Upper lobe of left lung (tissue), 6 donors: ENCODE measurements around the gene DENND1C. TPM values are rescaled to one million over a fixed set of nuclear protein-coding genes. Genes with fewer than 3 reads are reported as not detected.

ENCODE experiments used
- ATAC-seq, 2 donors: fragments of 200-7000 bp; cut with Tn5 transposase; one replicate each; pipeline ENCODE4 v1.9.1; 2022; ENCODE audit warnings: mild to moderate bottlenecking in 2 of 2, moderate library complexity in 2 of 2; ENCODE audit not compliant: low FRiP score in 2 of 2
- DNase-seq, 2 donors: peaks; one replicate each; pipeline ENCODE4 v3.0.0-alpha.2; 2019 to 2020
- H3K27ac ChIP-seq, 4 donors: fragments of 200-600 bp; sonication (generic); one replicate each; pipeline ENCODE4 v1.5.1; 2016 to 2019
- H3K27me3 ChIP-seq, 4 donors: fragments of 200-600 bp; sonication (generic); one replicate each; pipeline ENCODE4 v1.5.1; 2017 to 2019
- H3K36me3 ChIP-seq, 4 donors: fragments of 200-600 bp; sonication (generic); one replicate each; pipeline ENCODE4 v1.5.1; 2016 to 2019
- H3K4me1 ChIP-seq, 4 donors: fragments of 200-600 bp; sonication (generic); one replicate each; pipeline ENCODE4 v1.5.1; 2018 to 2019
- H3K4me3 ChIP-seq, 4 donors: fragments of 200-600 bp; sonication (generic); one replicate each; pipeline ENCODE4 v1.5.1; 2017 to 2019; ENCODE audit warnings: mild to moderate bottlenecking in 2 of 4, moderate library complexity in 1 of 4
- H3K9me3 ChIP-seq, 4 donors: fragments of 200-600 bp; sonication (generic); one replicate each; pipeline ENCODE4 v1.5.1; 2018 to 2019
- EP300 ChIP-seq, 4 donors: sonication (generic); formaldehyde crosslinking; IDR thresholded peaks; one replicate each; pipeline ENCODE4 v1.5.1; 2017; ENCODE audit warnings: antibody characterized with exemption in 4 of 4, control low read depth in 2 of 4
- POLR2A ChIP-seq, 4 donors: fragments of 450-650 bp; IDR thresholded peaks; one replicate each; pipeline ENCODE4 v1.5.1; 2016 to 2017; ENCODE audit warnings: antibody characterized with exemption in 4 of 4, mild to moderate bottlenecking in 2 of 4
- POLR2AphosphoS5 ChIP-seq, 2 donors: sonication (generic); formaldehyde crosslinking; IDR thresholded peaks; one replicate each; pipeline ENCODE4 v1.5.1; 2017; ENCODE audit warnings: antibody characterized with exemption in 2 of 2
- WGBS, 2 donors: methylation state at CpG; one replicate each; pipeline ENCODE4 v1.1.5; 2017 to 2018; 5-methylcytosine and 5-hydroxymethylcytosine counted together
- total RNA-seq, 6 donors: library from RNA; depleted of rRNA in 4 of 6; stranded (reverse); fragments of >200 nt in 4 of 6; gene quantifications; one replicate each; pipeline versions ENCODE4 v1.1.0 to v1.2.1, GENCODE V29; 2016 to 2021
- TF ChIP-seq, protein P1 (sequence below), 6 experiments: fragments of 450-650 bp in 4 of 6; fragments of 200-600 bp in 2 of 6; sonication (generic) in 2 of 6; IDR thresholded peaks; one replicate each; pipeline ENCODE4 v1.5.1; 2016 to 2019; ENCODE audit warnings: antibody characterized with exemption in 6 of 6
- donor health status: DM: no; HTN: no; CAD: no; lungs with moderate emphysema.
- donor health status: DM: no; HTN: yes; CAD: no; lungs with severe emphysema.

The DENND1C gene
- total RNA-seq, 6 donors from 2014 or later, result 5.8 to 31.4 (median 12.6) TPM

- ATAC-seq (no peak), DNase-seq (peak in 1 of 2 donors; percentile 69)
- H3K4me3 ChIP-seq, result peak overlapping the region in 3 of 4 donors; percentile 51 to 69 (median 52)
- peaks cover 0 to 16% (median 2%) of the 10 kb centered on the region in 4 donors for H3K36me3 ChIP-seq
- peak overlapping the region in 3 of 4 donors; percentile 69 to 88 (median 74) for H3K27ac ChIP-seq
- peaks cover 0 to 8% (median 4%) of the 10 kb centered on the region in 4 donors for H3K4me1 ChIP-seq
- no peak for TF ChIP-seq POLR2A (IDR thresholded peaks at IDR 0.05)
- TF ChIP-seq POLR2AphosphoS5 (IDR thresholded peaks at IDR 0.05), result no peak
- no peak for TF ChIP-seq EP300 (IDR thresholded peaks at IDR 0.05)
- TF ChIP-seq, protein P1, sequence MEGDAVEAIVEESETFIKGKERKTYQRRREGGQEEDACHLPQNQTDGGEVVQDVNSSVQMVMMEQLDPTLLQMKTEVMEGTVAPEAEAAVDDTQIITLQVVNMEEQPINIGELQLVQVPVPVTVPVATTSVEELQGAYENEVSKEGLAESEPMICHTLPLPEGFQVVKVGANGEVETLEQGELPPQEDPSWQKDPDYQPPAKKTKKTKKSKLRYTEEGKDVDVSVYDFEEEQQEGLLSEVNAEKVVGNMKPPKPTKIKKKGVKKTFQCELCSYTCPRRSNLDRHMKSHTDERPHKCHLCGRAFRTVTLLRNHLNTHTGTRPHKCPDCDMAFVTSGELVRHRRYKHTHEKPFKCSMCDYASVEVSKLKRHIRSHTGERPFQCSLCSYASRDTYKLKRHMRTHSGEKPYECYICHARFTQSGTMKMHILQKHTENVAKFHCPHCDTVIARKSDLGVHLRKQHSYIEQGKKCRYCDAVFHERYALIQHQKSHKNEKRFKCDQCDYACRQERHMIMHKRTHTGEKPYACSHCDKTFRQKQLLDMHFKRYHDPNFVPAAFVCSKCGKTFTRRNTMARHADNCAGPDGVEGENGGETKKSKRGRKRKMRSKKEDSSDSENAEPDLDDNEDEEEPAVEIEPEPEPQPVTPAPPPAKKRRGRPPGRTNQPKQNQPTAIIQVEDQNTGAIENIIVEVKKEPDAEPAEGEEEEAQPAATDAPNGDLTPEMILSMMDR (IDR thresholded peaks at IDR 0.05), result no peak
- no peaks in the 10 kb centered on the region for H3K9me3 ChIP-seq
- 45 to 55% methylated on average over 9 of the region's 9 CpGs for WGBS, 2 donors
- peaks cover 0 to 9% (median 4%) of the 10 kb centered on the region in 4 donors for H3K27me3 ChIP-seq
These were observed 16.6 kb downstream of the DENND1C start for GRCh38 chr19:6465006-6465405.

DNA sequence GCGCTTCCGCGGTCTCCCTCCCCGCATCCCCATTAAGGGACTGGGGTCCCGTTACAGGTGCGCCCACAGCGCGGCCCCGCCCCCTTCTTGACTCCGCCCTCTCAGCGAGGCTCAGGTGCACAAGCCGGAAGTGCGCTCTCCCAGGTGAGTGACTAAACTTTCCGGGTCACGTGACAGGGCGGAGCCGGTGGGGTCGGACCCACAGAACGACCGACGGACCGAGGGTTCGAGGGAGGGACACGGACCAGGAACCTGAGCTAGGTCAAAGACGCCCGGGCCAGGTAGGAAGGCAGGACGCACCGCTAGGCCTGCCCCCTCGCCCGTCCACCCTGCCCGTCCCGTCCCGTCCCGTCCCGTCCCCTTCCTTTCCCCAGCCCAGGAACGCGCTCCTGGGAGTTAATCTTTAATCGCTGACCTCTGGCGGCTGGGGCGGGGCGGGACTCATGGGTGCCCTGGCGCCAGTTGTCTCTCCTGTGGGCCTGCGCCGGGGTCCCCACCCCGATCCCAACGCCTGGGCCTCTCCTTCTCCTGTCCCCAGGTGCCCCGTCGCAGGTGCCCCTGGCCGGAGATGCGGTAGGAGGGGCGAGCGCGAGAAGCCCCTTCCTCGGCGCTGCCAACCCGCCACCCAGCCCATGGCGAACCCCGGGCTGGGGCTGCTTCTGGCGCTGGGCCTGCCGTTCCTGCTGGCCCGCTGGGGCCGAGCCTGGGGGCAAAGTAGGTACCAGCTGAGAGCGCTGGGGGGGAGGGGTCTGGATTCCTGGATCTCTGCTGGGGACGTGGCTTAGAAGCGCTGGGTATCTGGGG is 17.3 kb downstream of the DENND1C start, which contains the start of gene CRB3:
TSS of gene CRB3 (plus strand) at position 202 of the 804 bp plus-strand sequence. CDS start at position 633, 431 bp downstream.
- H3K4me3 ChIP-seq, result peak within 1 kb of the TSS; percentile 34 to 69 (median 52)
- WGBS, 2 donors, result 8 to 11% methylated on average over 25 to 43 of the region's 65 CpGs
- H3K36me3 ChIP-seq, result peaks cover 0 to 16% (median 2%) of the 10 kb centered on the region in 4 donors
- H3K9me3 ChIP-seq, result no peaks in the 10 kb centered on the region
- ATAC-seq (peak in 1 of 2 donors; percentile 54), DNase-seq (peak; percentile 94 to 95)
- peaks cover 0 to 15% (median 5%) of the 10 kb centered on the region in 4 donors for H3K4me1 ChIP-seq
- H3K27ac ChIP-seq, result peak within 1 kb of the TSS; percentile 69 to 88 (median 78)
- peaks cover 0 to 13% (median 4%) of the 10 kb centered on the region in 4 donors for H3K27me3 ChIP-seq
- TF ChIP-seq POLR2A (IDR thresholded peaks at IDR 0.05) (peak in 3 of 4 donors; percentile 38 to 80 (median 43)), EP300 (IDR thresholded peaks at IDR 0.05) (no peak), POLR2AphosphoS5 (IDR thresholded peaks at IDR 0.05) (peak in 1 of 2 donors; percentile 59)
- TF ChIP-seq, protein P1 (IDR thresholded peaks at IDR 0.05), result peak in 1 of 6 experiments; percentile 10

GRCh38 chr19:6460099-6460884 is 21.3 kb downstream of the DENND1C start:
- 1 to 2% methylated on average over 25 to 57 of the region's 57 CpGs for WGBS, 2 donors
- H3K9me3 ChIP-seq, result no peaks in the 10 kb centered on the region
- H3K4me1 ChIP-seq, result peaks cover 5 to 23% (median 13%) of the 10 kb centered on the region in 4 donors
- peak overlapping the region; percentile 77 to 91 (median 84) for H3K27ac ChIP-seq
- H3K36me3 ChIP-seq, result peaks cover 0 to 9% (median 0%) of the 10 kb centered on the region in 4 donors
- TF ChIP-seq POLR2A (IDR thresholded peaks at IDR 0.05), result peak in 3 of 4 donors; percentile 27 to 72 (median 50)
- TF ChIP-seq EP300 (IDR thresholded peaks at IDR 0.05), result no peak
- TF ChIP-seq, protein P1 (IDR thresholded peaks at IDR 0.05), result peak; percentile 49 to 83 (median 80)
- peak in 1 of 2 donors; percentile 64 for TF ChIP-seq POLR2AphosphoS5 (IDR thresholded peaks at IDR 0.05)
- H3K27me3 ChIP-seq, result peaks cover 0 to 16% (median 4%) of the 10 kb centered on the region in 4 donors
- ATAC-seq (peak; percentile 94 to 97), DNase-seq (peak; percentile 95 to 97)
- peak overlapping the region; percentile 80 to 90 (median 84) for H3K4me3 ChIP-seq

DNA sequence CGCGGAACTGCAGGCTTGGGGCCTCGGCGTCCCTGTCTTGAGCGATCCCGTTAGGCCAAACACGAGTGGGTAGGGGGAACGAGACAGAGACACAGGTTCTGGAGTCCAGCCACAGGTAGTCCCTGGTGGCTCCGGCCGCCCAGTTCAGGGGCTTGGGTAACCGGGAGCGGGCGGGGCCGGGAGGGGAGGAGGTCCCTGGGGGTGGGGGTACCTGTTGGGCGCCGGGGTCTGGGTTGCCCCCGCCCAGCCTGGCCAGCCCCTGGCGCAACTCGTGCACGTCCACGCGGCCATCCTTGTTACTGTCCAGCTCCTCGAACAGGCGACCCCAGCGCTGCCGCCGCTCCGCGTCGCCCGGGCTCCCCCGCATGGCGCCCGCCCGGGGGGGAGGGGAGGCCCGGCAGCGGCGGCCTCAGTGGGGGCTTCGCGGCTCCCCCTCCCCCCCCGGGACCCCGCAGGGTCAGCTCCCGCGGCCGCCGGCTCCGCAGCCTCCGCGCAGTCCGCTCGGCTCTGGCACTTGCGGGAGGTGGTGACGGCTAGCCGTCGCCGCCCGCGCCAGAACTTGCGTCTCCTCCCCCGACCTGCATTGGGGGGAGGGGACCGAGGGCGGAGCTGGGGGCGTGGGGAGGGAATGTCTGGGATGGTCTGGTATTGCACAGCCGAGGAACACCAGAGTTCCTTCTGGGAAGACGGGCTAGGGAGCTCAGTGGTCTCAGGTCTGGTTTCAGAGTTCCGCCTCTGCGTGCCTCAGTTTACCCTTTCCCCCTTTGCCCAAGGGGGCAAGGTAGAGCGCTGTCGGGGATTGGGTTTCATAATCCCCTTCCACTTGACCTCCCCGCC is 22.1 kb downstream of the DENND1C start, which contains the start of gene SLC25A23:
TSS of gene SLC25A23 (minus strand) at position 531 of the 837 bp plus-strand sequence. CDS start at position 367, 164 bp downstream.
- Histone ChIP-seq H3K27ac (peak within 1 kb of the TSS; percentile 77 to 91 (median 84)), H3K27me3 (peaks cover 0 to 14% (median 4%) of the 10 kb centered on the region in 4 donors), H3K4me1 (peaks cover 5 to 23% (median 12%) of the 10 kb centered on the region in 4 donors), H3K36me3 (peaks cover 0 to 14% (median 2%) of the 10 kb centered on the region in 4 donors), H3K9me3 (peaks cover 0 to under 1% (median 0%) of the 10 kb centered on the region in 4 donors), H3K4me3 (peak within 1 kb of the TSS; percentile 80 to 90 (median 84))
- 0 to 4% methylated on average over 11 to 25 of the region's 70 CpGs for WGBS, 2 donors
- DNase-seq (peak; percentile 67 to 93), ATAC-seq (peak; percentile 79 to 80)
- TF ChIP-seq EP300 (IDR thresholded peaks at IDR 0.05) (no peak), POLR2AphosphoS5 (IDR thresholded peaks at IDR 0.05) (peak in 1 of 2 donors; percentile 4), POLR2A (IDR thresholded peaks at IDR 0.05) (peak in 1 of 4 donors; percentile 28)
